Nephron progenitor cell (in vitro differentiated cells): ENCODE results near the gene CTSW.
A peak's percentile ranks its signal among the peaks of the same experiment; 100 is the strongest.
"Not testable (repeated sequence)": the region's sequence is repeated elsewhere in the genome, so short reads cannot be mapped to it uniquely, and the experiment has no call there.

Experiments used
- DNase-seq: peaks from one replicate; pipeline ENCODE4 v3.0.0; 2021
- H3K27ac Mint-ChIP-seq: 2 replicates; pipeline ENCODE4 v1.8.0; 2021; ENCODE audit warnings: mild to moderate bottlenecking, moderate library complexity, mixed read lengths
- H3K27me3 Mint-ChIP-seq: 2 replicates; pipeline ENCODE4 v1.8.0; 2021; ENCODE audit warnings: mild to moderate bottlenecking, low read depth, mixed read lengths; ENCODE audit not compliant: poor library complexity
- H3K36me3 Mint-ChIP-seq: 2 replicates; pipeline ENCODE4 v1.8.0; 2021; ENCODE audit warnings: low read depth, mixed read lengths
- H3K4me1 Mint-ChIP-seq: 2 replicates; pipeline ENCODE4 v1.8.0; 2021; ENCODE audit warnings: mixed read lengths
- H3K4me3 Mint-ChIP-seq: 2 replicates; pipeline ENCODE4 v1.8.0; 2021; ENCODE audit warnings: mild to moderate bottlenecking, moderate library complexity, mixed read lengths
- H3K9me3 Mint-ChIP-seq: 2 replicates; pipeline ENCODE4 v1.8.0; 2021; ENCODE audit warnings: mild to moderate bottlenecking, moderate library complexity, mixed read lengths
- CTCF ChIP-seq: fragments of 200-600 bp; sonication (generic); IDR thresholded peaks from 2 replicates; pipeline ENCODE4 v1.5.0; 2021; ENCODE audit warnings: antibody characterized with exemption

Gene CTSW, protein sequence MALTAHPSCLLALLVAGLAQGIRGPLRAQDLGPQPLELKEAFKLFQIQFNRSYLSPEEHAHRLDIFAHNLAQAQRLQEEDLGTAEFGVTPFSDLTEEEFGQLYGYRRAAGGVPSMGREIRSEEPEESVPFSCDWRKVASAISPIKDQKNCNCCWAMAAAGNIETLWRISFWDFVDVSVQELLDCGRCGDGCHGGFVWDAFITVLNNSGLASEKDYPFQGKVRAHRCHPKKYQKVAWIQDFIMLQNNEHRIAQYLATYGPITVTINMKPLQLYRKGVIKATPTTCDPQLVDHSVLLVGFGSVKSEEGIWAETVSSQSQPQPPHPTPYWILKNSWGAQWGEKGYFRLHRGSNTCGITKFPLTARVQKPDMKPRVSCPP

DNA sequence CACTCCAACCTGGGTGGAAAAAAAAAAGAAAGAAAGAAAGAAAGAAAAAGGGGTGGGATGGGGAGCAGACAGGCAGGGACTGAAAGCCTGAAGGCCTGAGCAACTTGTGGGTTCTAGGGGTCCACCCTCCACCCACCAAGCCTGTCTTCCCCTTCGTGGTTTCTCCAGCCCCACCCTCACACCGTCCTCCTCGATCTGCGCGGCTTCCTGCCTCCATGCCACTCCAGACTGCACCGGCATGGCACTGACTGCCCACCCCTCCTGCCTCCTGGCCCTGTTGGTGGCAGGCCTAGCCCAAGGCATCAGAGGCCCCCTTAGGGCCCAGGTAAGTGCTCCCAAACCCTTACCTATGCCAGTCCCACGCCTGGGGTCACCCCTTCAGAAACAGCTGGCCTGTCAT lies at the start of gene CTSW:
CTSW (plus strand) TSS at position 221 of the 400 bp plus-strand sequence; CDS start at position 239, 18 bp downstream.
- H3K27me3 Mint-ChIP-seq = no peaks in the 10 kb centered on the region
- H3K27ac Mint-ChIP-seq = peak within 1 kb of the TSS; percentile 32
- H3K4me3 Mint-ChIP-seq = no peak within 1 kb of the TSS
- H3K36me3 Mint-ChIP-seq = peaks cover 10% of the 10 kb centered on the region
- H3K4me1 Mint-ChIP-seq = peaks cover 13% of the 10 kb centered on the region
- TF ChIP-seq CTCF = no peak
- no peaks in the 10 kb centered on the region for H3K9me3 Mint-ChIP-seq
- no peak for DNase-seq

GRCh38 chr11:65832231-65832630 lies 47.4 kb upstream of the CTSW start:
- peaks cover 21% of the 10 kb centered on the region for H3K4me1 Mint-ChIP-seq
- DNase-seq, H3K27ac Mint-ChIP-seq, H3K36me3 Mint-ChIP-seq, H3K9me3 Mint-ChIP-seq: not testable (repeated sequence)
- H3K4me3 Mint-ChIP-seq = peak overlapping the region; percentile 16
- H3K27me3 Mint-ChIP-seq = peaks cover 21% of the 10 kb centered on the region

DNA sequence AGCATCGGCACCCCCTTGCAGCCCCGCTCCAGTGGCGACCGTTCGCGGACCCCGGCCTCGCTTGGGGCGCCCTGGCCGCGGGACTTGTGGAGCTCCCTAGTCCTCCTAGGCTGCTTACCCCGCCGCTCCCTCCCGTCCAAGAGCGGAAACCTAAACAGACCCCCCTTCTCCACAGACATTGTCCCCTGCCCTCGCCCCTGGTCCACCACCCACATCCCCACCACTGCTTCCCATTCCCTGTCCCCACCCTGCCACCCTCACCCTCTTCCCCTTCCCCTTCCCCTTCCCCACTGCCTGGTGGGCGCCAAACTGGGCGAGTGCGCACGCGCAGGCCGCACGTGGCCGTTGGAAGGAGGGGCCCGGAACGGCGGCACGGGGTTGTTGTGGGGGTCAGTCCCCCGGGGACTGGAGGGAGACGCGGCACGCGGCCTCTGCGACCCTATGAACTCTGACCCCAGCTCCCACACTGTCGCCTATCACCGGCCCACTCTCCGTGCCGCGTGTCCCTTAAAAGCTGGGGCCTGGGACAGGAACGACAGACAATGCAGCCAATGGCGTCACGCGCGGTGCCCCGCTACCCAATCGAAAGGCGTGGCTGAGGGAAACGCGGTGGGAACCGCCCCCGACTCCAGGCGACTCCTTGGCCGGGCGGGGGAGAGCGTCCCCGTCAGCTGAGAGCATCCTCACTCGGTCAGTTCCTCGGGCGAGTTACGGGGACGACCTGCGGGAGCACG lies 46.2 kb upstream of the CTSW start, which contains the start of gene SNX32:
SNX32 (plus strand) TSS at position 667 of the 734 bp plus-strand sequence. CDS start 103 bp downstream, outside the sequence.
- no peak within 1 kb of the TSS for H3K4me3 Mint-ChIP-seq
- DNase-seq = peak; percentile 97
- peaks cover 21% of the 10 kb centered on the region for H3K4me1 Mint-ChIP-seq

GRCh38 chr11:65834202-65834601 lies 45.4 kb upstream of the CTSW start:
- TF ChIP-seq CTCF = no peak
- no peak for DNase-seq
- no peak overlapping the region for H3K27ac Mint-ChIP-seq
- peaks cover 21% of the 10 kb centered on the region for H3K4me1 Mint-ChIP-seq
- peaks cover 24% of the 10 kb centered on the region for H3K27me3 Mint-ChIP-seq
- no peaks in the 10 kb centered on the region for H3K36me3 Mint-ChIP-seq
- no peak overlapping the region for H3K4me3 Mint-ChIP-seq
- H3K9me3 Mint-ChIP-seq = peaks cover 7% of the 10 kb centered on the region

More for the DNA sequence above, 46.2 kb upstream of the CTSW start, which contains the start of gene SNX32:
- H3K9me3 Mint-ChIP-seq = peaks cover 7% of the 10 kb centered on the region
- H3K27me3 Mint-ChIP-seq = peaks cover 24% of the 10 kb centered on the region
- TF ChIP-seq CTCF = no peak
- H3K27ac Mint-ChIP-seq = no peak within 1 kb of the TSS
- H3K36me3 Mint-ChIP-seq = no peaks in the 10 kb centered on the region

DNA sequence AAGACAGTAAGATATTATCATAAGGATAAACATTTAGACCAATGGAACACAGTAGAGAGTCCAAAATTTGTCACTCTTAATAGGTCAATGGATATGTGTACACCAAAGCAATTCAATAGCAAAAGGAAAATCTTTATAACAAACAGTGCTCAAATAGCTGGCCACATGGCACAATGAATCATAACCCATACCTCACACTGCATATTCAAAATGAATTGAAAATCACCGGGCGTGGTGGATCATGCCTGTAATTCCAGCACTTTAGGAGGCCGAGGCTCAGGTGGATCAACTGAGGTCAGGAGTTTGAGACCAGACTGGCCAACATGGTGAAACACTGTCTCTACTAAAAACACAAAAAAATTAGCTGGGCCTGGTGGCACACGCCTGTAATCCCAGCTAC lies 37.5 kb upstream of the CTSW start:
- no peak overlapping the region for H3K4me3 Mint-ChIP-seq
- H3K27ac Mint-ChIP-seq = no peak overlapping the region
- no peaks in the 10 kb centered on the region for H3K36me3 Mint-ChIP-seq

More for the DNA sequence above, 37.5 kb upstream of the CTSW start:
- DNase-seq = no peak
- no peak for TF ChIP-seq CTCF
- H3K4me1 Mint-ChIP-seq = no peaks in the 10 kb centered on the region
- H3K27me3 Mint-ChIP-seq = peaks cover 16% of the 10 kb centered on the region
- H3K9me3 Mint-ChIP-seq = peaks cover 1% of the 10 kb centered on the region
